HEK293 (cell line): Measurements from ENCODE around the gene GPR15.

Experiments used
- CTCF ChIA-PET: fragments of 350-600 bp; formaldehyde crosslinking; extraction: SDS; loops from one replicate; lab custom pipeline; 2021; ENCODE audit warnings: antibody characterized with exemption; lab: Yijun Ruan, JAX
- POLR2A ChIA-PET: fragments of 300-600 bp; formaldehyde crosslinking; extraction: SDS; loops from one replicate; lab custom pipeline; 2020; ENCODE audit warnings: antibody characterized with exemption, inconsistent platforms; lab: Yijun Ruan, JAX
- H3K27ac ChIP-seq: fragments of 200-500 bp; sonication (Bioruptor generic); 2 replicates; pipeline ENCODE4 v1.5.1; 2014; ENCODE audit warnings: low read depth, low read length, control low read depth, inconsistent platforms; ENCODE audit errors: extremely low read depth
- H3K36me3 ChIP-seq, 2 experiments: fragments of 200-500 bp in 1 of 2; sonication (Bioruptor generic) in 1 of 2; 1 replicate in 1 of 2; 2 replicates in 1 of 2; pipeline ENCODE4 v1.5.1; 2014 to 2017; ENCODE audit warnings: inconsistent platforms in 2 of 2, low read length in 2 of 2; ENCODE audit not compliant: control insufficient read depth in 2 of 2, insufficient read depth in 1 of 2
- H3K4me1 ChIP-seq: fragments of 200-500 bp; sonication (Bioruptor generic); 2 replicates; pipeline ENCODE4 v1.5.1; 2014; ENCODE audit warnings: mild to moderate bottlenecking, low read length, inconsistent platforms; ENCODE audit not compliant: control insufficient read depth, insufficient read depth
- H3K4me3 ChIP-seq: 2 replicates; pipeline ENCODE4 v1.5.1; 2011; ENCODE audit warnings: low read depth, mild to moderate bottlenecking, control low read depth, low read length, moderate library complexity
- H3K9me3 ChIP-seq: fragments of 200-500 bp; sonication (Bioruptor generic); 2 replicates; pipeline ENCODE4 v1.5.1; 2014; ENCODE audit warnings: low read depth, low read length, inconsistent platforms; ENCODE audit not compliant: control insufficient read depth, insufficient read depth
- CTCF ChIP-seq: fragments of 450-650 bp; formaldehyde crosslinking; IDR thresholded peaks from 2 replicates; pipeline ENCODE4 v1.5.1; 2016; ENCODE audit warnings: missing biosample characterization, missing genetic modification characterization
- EGR2 ChIP-seq: fragments of 450-650 bp; formaldehyde crosslinking; IDR thresholded peaks from 2 replicates; pipeline ENCODE4 v1.5.1; 2016; ENCODE audit warnings: low read depth, missing biosample characterization, missing genetic modification characterization
- GLIS1 ChIP-seq: fragments of 450-650 bp; formaldehyde crosslinking; IDR thresholded peaks from 2 replicates; pipeline ENCODE4 v1.5.1; 2016; ENCODE audit warnings: missing biosample characterization, missing genetic modification characterization
- IKZF3 ChIP-seq: fragments of 450-650 bp; IDR thresholded peaks from 2 replicates; pipeline ENCODE4 v1.5.0; 2018; ENCODE audit warnings: missing biosample characterization, mild to moderate bottlenecking, missing genetic modification characterization, moderate library complexity
- PATZ1 ChIP-seq: fragments of 450-650 bp; formaldehyde crosslinking; IDR thresholded peaks from 2 replicates; pipeline ENCODE4 v1.5.1; 2016; ENCODE audit warnings: missing biosample characterization, missing genetic modification characterization
- PRDM1 ChIP-seq: fragments of 450-650 bp; formaldehyde crosslinking; IDR thresholded peaks from 2 replicates; pipeline ENCODE4; 2016; ENCODE audit warnings: missing biosample characterization, missing genetic modification characterization
- PRDM10 ChIP-seq: fragments of 450-650 bp; formaldehyde crosslinking; IDR thresholded peaks from 2 replicates; pipeline ENCODE4 v1.5.1; 2016; ENCODE audit warnings: missing biosample characterization, missing genetic modification characterization
- PRDM6 ChIP-seq: fragments of 450-650 bp; formaldehyde crosslinking; IDR thresholded peaks from 2 replicates; pipeline ENCODE4 v1.5.1; 2017; ENCODE audit warnings: missing biosample characterization, missing genetic modification characterization
- TSHZ1 ChIP-seq: fragments of 450-650 bp; formaldehyde crosslinking; IDR thresholded peaks from 2 replicates; pipeline ENCODE4 v1.5.1; 2016; ENCODE audit warnings: missing biosample characterization, missing genetic modification characterization, borderline replicate concordance
- WT1 ChIP-seq: fragments of 450-650 bp; formaldehyde crosslinking; IDR thresholded peaks from 2 replicates; pipeline ENCODE4 v1.5.1; 2016; ENCODE audit warnings: missing biosample characterization, missing genetic modification characterization
- ZBTB11 ChIP-seq: fragments of 450-650 bp; formaldehyde crosslinking; conservative IDR thresholded peaks from 2 replicates; pipeline ENCODE4 v1.5.1; 2016; ENCODE audit warnings: low read depth, missing biosample characterization, missing genetic modification characterization
- ZNF133 ChIP-seq: fragments of 450-650 bp; formaldehyde crosslinking; IDR thresholded peaks from 2 replicates; pipeline ENCODE4 v1.5.1; 2016; ENCODE audit warnings: missing biosample characterization, missing genetic modification characterization
- ZNF324 ChIP-seq: fragments of 450-650 bp; formaldehyde crosslinking; IDR thresholded peaks from 2 replicates; pipeline ENCODE4 v1.5.1; 2016; ENCODE audit warnings: missing biosample characterization, missing genetic modification characterization
- ZNF362 ChIP-seq: fragments of 450-650 bp; formaldehyde crosslinking; IDR thresholded peaks from 2 replicates; pipeline ENCODE4 v1.5.1; 2016; ENCODE audit warnings: missing biosample characterization, missing genetic modification characterization
- ZNF366 ChIP-seq: fragments of 450-650 bp; formaldehyde crosslinking; conservative IDR thresholded peaks from 2 replicates; pipeline ENCODE4 v1.5.1; 2016; ENCODE audit warnings: missing biosample characterization, missing genetic modification characterization
- ZNF629 ChIP-seq: fragments of 450-650 bp; formaldehyde crosslinking; IDR thresholded peaks from 2 replicates; pipeline ENCODE4 v1.5.1; 2017; ENCODE audit warnings: missing biosample characterization, missing genetic modification characterization
- ZNF654 ChIP-seq: fragments of 450-650 bp; formaldehyde crosslinking; IDR thresholded peaks from 2 replicates; pipeline ENCODE4 v1.5.1; 2016; ENCODE audit warnings: low read depth, missing biosample characterization, missing genetic modification characterization

GPR15 gene

GRCh38 chr3:98573181-98573728, 41.5 kb downstream of the GPR15 start:
- Histone ChIP-seq H3K4me1 (no peaks in the 10 kb centered on the region), H3K9me3 (no peaks in the 10 kb centered on the region), H3K4me3 (no peak overlapping the region), H3K36me3 (peaks cover 0 to 15% of the 10 kb centered on the region in 2 experiments; a peak in 1 of 3 replicates), H3K27ac (no peak overlapping the region)
- TF ChIP-seq ZNF654 (tag by site-specific recombination), result peak; percentile 73
- peak; percentile 73 for TF ChIP-seq PRDM1 (tag by site-specific recombination)
- peak; percentile 63 for TF ChIP-seq PRDM10 (tag by site-specific recombination)
- TF ChIP-seq ZNF324 (tag by site-specific recombination), result no peak
- peak; percentile 26; the same call in 1 of the 2 replicates for TF ChIP-seq ZNF133 (tag by site-specific recombination)
- 0 out of 2 replicates have a peak, but pooled peaks have one; percentile 14 for TF ChIP-seq EGR2 (tag by site-specific recombination)
- 0 out of 2 replicates have a peak, but pooled peaks have one; percentile 11 for TF ChIP-seq ZNF629 (tag by site-specific recombination)
- TF ChIP-seq ZNF362 (tag by site-specific recombination), result peak; percentile 46; the same call in 1 of the 2 replicates
- TF ChIP-seq TSHZ1 (tag by site-specific recombination), result no peak
- TF ChIP-seq PATZ1 (tag by site-specific recombination), result no peak
- peak; percentile 28; the same call in 1 of the 2 replicates for TF ChIP-seq WT1 (tag by site-specific recombination)
- TF ChIP-seq IKZF3 (tag by site-specific recombination), result 0 out of 2 replicates have a peak, but pooled peaks have one; percentile 24
- TF ChIP-seq ZBTB11 (tag by site-specific recombination), result no peak
- peak; percentile 58 for TF ChIP-seq ZNF366 (tag by site-specific recombination)
- peak; percentile 88 for TF ChIP-seq GLIS1 (tag by site-specific recombination)
- peak; percentile 45; the same call in 1 of the 2 replicates for TF ChIP-seq PRDM6 (tag by site-specific recombination)
- TF ChIP-seq CTCF, result peak; percentile 43
- POLR2A ChIA-PET, result no interaction called here
- CTCF ChIA-PET, result no interaction called here
